T-cell (primary cell): ENCODE data around the gene EED. TPM values are rescaled to one million over a fixed set of nuclear protein-coding genes. Genes with fewer than 3 reads are reported as not detected.

Source experiments
- ATAC-seq, 4 experiments: fragments of 200-7000 bp in 3 of 4; fragments of 150-1000 bp in 1 of 4; cut with Tn5 transposase; replicated peaks in 1 of 4; 1 replicate in 3 of 4; 2 replicates in 1 of 4; pipeline ENCODE4 v1.10.0; 2021; ENCODE audit warnings: moderate library complexity in 3 of 4, mild to moderate bottlenecking in 2 of 4, moderate number of reproducible peaks in 1 of 4
- CTCF ChIA-PET, 2 donors: fragments of 300-600 bp; sonication (Branson Sonifier 250); formaldehyde crosslinking; loops; one replicate each; lab custom pipeline; 2022; ENCODE audit warnings: antibody characterized with exemption in 2 of 2; lab: Charles Lee
- POLR2A ChIA-PET, 2 donors: fragments of 300-600 bp; sonication (Branson Sonifier 250); formaldehyde crosslinking; loops; one replicate each; lab custom pipeline; 2022; ENCODE audit warnings: antibody characterized with exemption in 2 of 2; lab: Charles Lee
- DNase-seq, 35 experiments: peaks; one replicate each; pipeline versions ENCODE4 v3.0.0 to v3.0.0-alpha.2; 2013 to 2023
- H3K27ac ChIP-seq: one replicate; pipeline ENCODE4 v1.5.1; 2013; ENCODE audit warnings: low read length
- H3K27me3 ChIP-seq, 2 experiments: replicated peaks in 1 of 2; 1 replicate in 1 of 2; 2 replicates in 1 of 2; pipeline versions ENCODE4 v1.6.1 to v1.7.0; 2013; ENCODE audit warnings: low read length in 1 of 2, mixed read lengths in 1 of 2; ENCODE audit not compliant: control insufficient read depth in 2 of 2, insufficient read depth in 2 of 2; ENCODE audit errors: extremely low read depth in 1 of 2
- H3K36me3 ChIP-seq, 2 donors: 1 replicate in 1 of 2; 2 replicates in 1 of 2; pipeline versions ENCODE4 v1.6.1 to v1.7.0; 2013; ENCODE audit warnings: low read length in 1 of 2; ENCODE audit not compliant: control insufficient read depth in 2 of 2, insufficient read depth in 1 of 2; ENCODE audit errors: extremely low read depth in 1 of 2
- H3K4me1 ChIP-seq, 2 experiments: 1 replicate in 1 of 2; 2 replicates in 1 of 2; pipeline versions ENCODE4 v1.6.1 to v1.7.0; 2013; ENCODE audit warnings: low read length in 2 of 2, mixed read lengths in 1 of 2; ENCODE audit not compliant: insufficient read depth in 2 of 2, control insufficient read depth in 1 of 2; ENCODE audit errors: extremely low read depth in 1 of 2
- H3K4me3 ChIP-seq, 2 donors: 1 replicate in 1 of 2; 2 replicates in 1 of 2; pipeline versions ENCODE4 v1.5.1 to v1.7.0; 2013; ENCODE audit warnings: mild to moderate bottlenecking in 2 of 2, low read length in 1 of 2, moderate library complexity in 1 of 2; ENCODE audit not compliant: control insufficient read depth in 1 of 2; ENCODE audit errors: extremely low read depth in 1 of 2
- H3K9me3 ChIP-seq: 2 replicates; pipeline ENCODE4 v1.7.0; 2013
- H3K27ac Mint-ChIP-seq, 2 donors: one replicate each; pipeline ENCODE4 v1.8.0; 2020 to 2021; ENCODE audit warnings: mild to moderate bottlenecking in 2 of 2, mixed read lengths in 2 of 2
- H3K27me3 Mint-ChIP-seq, 2 donors: one replicate each; pipeline ENCODE4 v1.8.0; 2021 to 2022; ENCODE audit warnings: mixed read lengths in 2 of 2
- H3K36me3 Mint-ChIP-seq: one replicate; pipeline ENCODE4 v1.8.0; 2021; ENCODE audit warnings: mixed read lengths
- H3K4me1 Mint-ChIP-seq, 3 donors: one replicate each; pipeline ENCODE4 v1.8.0; 2020 to 2022; ENCODE audit warnings: mixed read lengths in 3 of 3, mild to moderate bottlenecking in 1 of 3
- H3K4me3 Mint-ChIP-seq, 3 donors: one replicate each; pipeline ENCODE4 v1.8.0; 2020 to 2022; ENCODE audit warnings: mild to moderate bottlenecking in 3 of 3, mixed read lengths in 3 of 3, moderate library complexity in 3 of 3
- H3K9me3 Mint-ChIP-seq, 3 donors: one replicate each; pipeline ENCODE4 v1.8.0; 2020 to 2022; ENCODE audit warnings: mixed read lengths in 3 of 3
- WGBS: methylation state at CpG from one replicate; pipeline ENCODE4 v1.1.5; 2013; ENCODE audit warnings: missing lambda C conversion rate; ENCODE audit not compliant: insufficient coverage; 5-methylcytosine and 5-hydroxymethylcytosine counted together
- total RNA-seq, 35 experiments: library from RNA in 6 of 35; stranded (reverse) in 6 of 35; fragments of 120-200 nt in 1 of 35; gene quantifications; one replicate each; pipeline versions ENCODE4 v1.2.1 to v1.2.4 and lab custom pipeline; 2013 to 2026

EED gene
- total RNA-seq, 5 donors from 2014 or later (not counting 1 experiment from before 2014, with no cell fraction given) = 31.6 to 37.6 (median 35.7) TPM

DNA sequence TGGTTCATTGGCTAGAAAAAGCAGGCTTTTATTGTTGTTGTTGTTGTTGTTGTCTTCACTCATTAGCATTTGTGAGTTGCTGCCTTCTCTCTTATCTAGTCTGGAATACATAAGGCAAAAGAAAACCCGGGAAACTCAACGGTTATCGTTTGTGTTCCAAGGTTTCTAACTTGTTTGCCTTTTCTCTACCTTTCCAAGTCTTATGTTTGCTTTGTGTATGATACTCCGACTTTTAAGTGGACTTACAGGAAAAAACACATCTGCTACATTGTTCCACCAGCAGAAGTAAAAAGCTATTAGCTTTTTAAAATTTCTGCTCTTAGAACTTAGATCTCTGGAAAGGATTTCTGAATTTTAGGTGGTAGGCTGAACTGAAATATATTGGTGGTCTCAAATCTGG lies 30.4 kb downstream of the EED start:
- H3K9me3 ChIP-seq = no peaks in the 10 kb centered on the region
- Mint-ChIP-seq H3K27me3 (no peaks in the 10 kb centered on the region), H3K27ac (no peak overlapping the region), H3K4me1 (peaks cover 29 to 38% (median 38%) of the 10 kb centered on the region in 3 donors), H3K4me3 (no peak overlapping the region), H3K36me3 (peaks cover 75% of the 10 kb centered on the region), H3K9me3 (peaks cover 0 to 4% (median 0%) of the 10 kb centered on the region in 3 donors)
- H3K27me3 ChIP-seq = no peaks in the 10 kb centered on the region
- no CpG with 5 or more reads among the region's 4 CpGs for WGBS
- ChIA-PET POLR2A (no interaction called here), CTCF (interaction anchor here in 1 of 2 donors (1.0 kb wide), 1 partner anchor 9 kb away, joined by 4 read pairs; no protein-coding TSS in a partner anchor)
- peaks cover 0 to 5% of the 10 kb centered on the region in 2 experiments for H3K4me1 ChIP-seq
- ATAC-seq = no peak
- H3K4me3 ChIP-seq = no peak overlapping the region
- H3K36me3 ChIP-seq = peaks cover 3 to 52% of the 10 kb centered on the region in 2 donors
- no peak for DNase-seq
- H3K27ac ChIP-seq = no peak overlapping the region

DNA sequence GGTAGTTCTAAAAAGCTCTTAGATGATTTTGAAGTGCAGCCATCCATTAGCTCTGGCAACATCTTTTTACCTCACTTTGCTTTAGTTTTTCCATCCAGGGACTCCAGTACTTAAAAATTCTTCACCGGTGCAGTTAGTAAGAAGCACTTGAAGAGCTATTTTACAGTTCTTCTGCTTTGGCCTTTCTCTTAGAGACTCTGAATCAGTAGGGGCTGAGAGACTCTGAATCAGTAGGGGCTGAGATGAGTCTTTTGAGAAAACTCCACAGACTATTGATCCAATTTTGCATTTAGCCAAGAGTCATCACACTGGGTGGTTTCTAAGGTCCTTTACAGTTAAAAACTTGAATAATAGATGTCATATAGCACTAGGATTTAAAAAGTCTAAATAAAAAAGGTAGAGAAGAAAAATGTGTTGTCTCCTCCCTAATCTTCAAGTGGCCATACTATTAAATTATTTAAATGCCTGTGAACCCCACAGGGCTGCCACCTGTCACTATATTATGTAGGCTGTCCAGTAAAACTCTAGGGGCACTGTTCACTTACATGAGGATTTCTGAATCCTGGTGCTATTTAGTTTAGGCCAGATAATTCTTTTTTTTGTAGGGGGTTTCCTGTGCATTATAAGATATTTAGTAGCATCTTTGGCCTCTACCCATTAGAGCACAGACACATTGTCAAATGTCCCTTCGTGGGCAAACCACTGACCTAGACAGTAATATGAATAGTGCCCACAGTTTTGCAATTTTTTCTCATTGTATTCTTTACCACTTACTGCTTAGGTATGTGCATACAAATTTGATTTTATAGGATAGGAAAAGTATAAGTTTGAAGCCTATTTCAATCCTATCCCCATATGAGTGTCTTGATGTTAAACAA lies 31.2 kb downstream of the EED start:
- ChIA-PET POLR2A (no interaction called here), CTCF (interaction anchor here in 1 of 2 donors (1.0 kb wide), 1 partner anchor 10 kb away, joined by 4 read pairs; no protein-coding TSS in a partner anchor)
- no peaks in the 10 kb centered on the region for H3K9me3 ChIP-seq
- DNase-seq (no peak), ATAC-seq (no peak)
- H3K27me3 Mint-ChIP-seq = no peaks in the 10 kb centered on the region
- peaks cover 0 to 5% of the 10 kb centered on the region in 2 experiments for H3K4me1 ChIP-seq
- H3K27me3 ChIP-seq = no peaks in the 10 kb centered on the region
- no peak overlapping the region for H3K4me3 Mint-ChIP-seq
- no peak overlapping the region for H3K4me3 ChIP-seq
- peaks cover 27 to 36% (median 31%) of the 10 kb centered on the region in 3 donors for H3K4me1 Mint-ChIP-seq
- peaks cover 3 to 54% of the 10 kb centered on the region in 2 donors for H3K36me3 ChIP-seq
- H3K27ac Mint-ChIP-seq = no peak overlapping the region
- peaks cover 0 to 4% (median 0%) of the 10 kb centered on the region in 3 donors for H3K9me3 Mint-ChIP-seq
- 80% methylated on average over 1 of the region's 2 CpGs for WGBS
- no peak overlapping the region for H3K27ac ChIP-seq
- H3K36me3 Mint-ChIP-seq = peaks cover 75% of the 10 kb centered on the region

DNA sequence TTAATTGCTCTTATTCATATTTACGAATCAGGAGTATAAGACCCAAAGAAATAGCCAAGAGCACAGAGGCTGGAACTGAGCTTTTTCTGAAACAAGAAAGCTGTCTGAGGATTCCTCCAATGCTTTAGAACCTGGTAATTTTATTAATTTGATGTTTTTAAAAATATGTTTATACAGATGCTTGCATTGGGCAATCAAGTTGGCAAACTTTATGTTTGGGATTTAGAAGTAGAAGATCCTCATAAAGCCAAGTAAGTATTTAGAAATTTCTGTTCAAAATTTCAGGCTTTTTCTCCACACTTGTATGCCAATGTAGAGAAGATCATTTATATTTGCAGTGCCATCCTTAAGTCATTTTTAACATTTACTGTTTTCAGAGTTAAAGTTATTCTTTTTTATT lies 33.2 kb downstream of the EED start:
- ATAC-seq (no peak), DNase-seq (no peak)
- Histone ChIP-seq H3K4me1 (peaks cover 0 to 5% of the 10 kb centered on the region in 2 experiments), H3K4me3 (no peak overlapping the region), H3K9me3 (no peaks in the 10 kb centered on the region), H3K36me3 (peaks cover 3 to 54% of the 10 kb centered on the region in 2 donors), H3K27me3 (no peaks in the 10 kb centered on the region), H3K27ac (no peak overlapping the region)
- ChIA-PET POLR2A (no interaction called here), CTCF (no interaction called here)
- H3K27ac Mint-ChIP-seq = no peak overlapping the region
- WGBS = no CpG with 5 or more reads among the region's 1 CpG
- no peak overlapping the region for H3K4me3 Mint-ChIP-seq
- no peaks in the 10 kb centered on the region for H3K27me3 Mint-ChIP-seq
- H3K4me1 Mint-ChIP-seq = peaks cover 11 to 39% (median 26%) of the 10 kb centered on the region in 3 donors
- peaks cover 0 to 4% (median 0%) of the 10 kb centered on the region in 3 donors for H3K9me3 Mint-ChIP-seq
- peaks cover 70% of the 10 kb centered on the region for H3K36me3 Mint-ChIP-seq

DNA sequence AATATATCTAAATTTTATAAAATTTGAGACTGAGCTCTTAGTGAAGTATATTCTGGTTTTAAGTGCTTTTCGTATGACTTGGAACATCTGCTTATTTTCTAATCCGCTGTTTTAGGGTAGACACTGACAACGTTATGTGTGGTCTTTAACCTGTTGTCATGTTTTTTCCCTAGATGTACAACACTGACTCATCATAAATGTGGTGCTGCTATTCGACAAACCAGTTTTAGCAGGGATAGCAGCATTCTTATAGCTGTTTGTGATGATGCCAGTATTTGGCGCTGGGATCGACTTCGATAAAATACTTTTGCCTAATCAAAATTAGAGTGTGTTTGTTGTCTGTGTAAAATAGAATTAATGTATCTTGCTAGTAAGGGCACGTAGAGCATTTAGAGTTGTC lies 33.7 kb downstream of the EED start:
- no peaks in the 10 kb centered on the region for H3K9me3 ChIP-seq
- DNase-seq (no peak), ATAC-seq (no peak)
- H3K27ac ChIP-seq = no peak overlapping the region
- Mint-ChIP-seq H3K27ac (no peak overlapping the region), H3K4me3 (no peak overlapping the region), H3K27me3 (no peaks in the 10 kb centered on the region), H3K36me3 (peaks cover 67% of the 10 kb centered on the region), H3K9me3 (peaks cover 0 to 4% (median 0%) of the 10 kb centered on the region in 3 donors), H3K4me1 (peaks cover 8 to 39% (median 26%) of the 10 kb centered on the region in 3 donors)
- H3K4me1 ChIP-seq = peaks cover 0 to 5% of the 10 kb centered on the region in 2 experiments
- no peaks in the 10 kb centered on the region for H3K27me3 ChIP-seq
- H3K36me3 ChIP-seq = peaks cover 3 to 50% of the 10 kb centered on the region in 2 donors
- ChIA-PET POLR2A (no interaction called here), CTCF (interaction anchor here in 1 of 2 donors (0.9 to 1.5 kb wide), 2 partner anchors 237 to 364 kb away, joined by 3 read pairs; no protein-coding TSS in a partner anchor)
- 100% methylated on average over 2 of the region's 8 CpGs for WGBS
- H3K4me3 ChIP-seq = no peak overlapping the region

DNA sequence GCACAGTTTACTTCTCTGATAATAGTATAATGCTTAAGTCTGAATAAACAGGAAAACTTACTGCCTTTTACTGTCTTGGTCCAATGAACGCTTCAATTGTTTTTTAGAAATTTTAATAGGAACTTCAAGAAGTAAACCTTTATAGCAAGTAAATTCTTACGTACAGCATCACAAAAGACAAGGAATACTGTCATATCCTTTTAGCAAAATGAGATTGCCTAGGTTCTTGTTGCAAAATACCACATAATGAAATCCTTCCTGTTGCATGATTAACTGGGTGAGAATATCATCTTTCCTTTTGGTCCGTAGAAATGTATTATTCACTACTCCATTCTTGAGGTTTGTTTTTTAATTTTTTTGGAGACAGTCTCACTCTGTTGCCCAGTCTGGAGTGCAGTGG lies 35.2 kb downstream of the EED start:
- DNase-seq = no peak
- Mint-ChIP-seq H3K4me1 (peaks cover 8 to 26% (median 22%) of the 10 kb centered on the region in 3 donors), H3K4me3 (no peak overlapping the region), H3K27ac (no peak overlapping the region), H3K9me3 (peaks cover 0 to 4% (median 0%) of the 10 kb centered on the region in 3 donors), H3K27me3 (no peaks in the 10 kb centered on the region), H3K36me3 (peaks cover 62% of the 10 kb centered on the region)
- ChIA-PET CTCF (no interaction called here), POLR2A (no interaction called here)
- Histone ChIP-seq H3K27ac (no peak overlapping the region), H3K27me3 (no peaks in the 10 kb centered on the region), H3K9me3 (no peaks in the 10 kb centered on the region), H3K36me3 (peaks cover 3 to 45% of the 10 kb centered on the region in 2 donors), H3K4me3 (no peak overlapping the region), H3K4me1 (no peaks in the 10 kb centered on the region)
- no peak for ATAC-seq
- no CpG with 5 or more reads among the region's 3 CpGs for WGBS

DNA sequence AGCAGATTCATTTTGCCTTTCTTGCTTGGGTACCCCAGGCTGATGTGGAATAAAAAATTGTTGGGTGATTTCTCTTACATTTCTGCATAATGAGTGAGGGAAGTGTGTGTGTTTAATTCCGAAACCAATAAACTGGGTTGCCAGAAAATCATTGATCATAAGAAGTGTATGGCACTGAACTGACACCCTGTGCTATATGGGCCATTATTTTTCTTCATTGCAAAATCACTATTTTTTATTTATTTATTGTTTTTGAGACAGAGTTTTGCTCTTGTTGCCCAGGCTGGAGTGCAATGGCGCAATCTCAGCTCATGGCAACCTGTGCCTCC lies 42.9 kb downstream of the EED start:
- Mint-ChIP-seq H3K27me3 (no peaks in the 10 kb centered on the region), H3K36me3 (peaks cover 8% of the 10 kb centered on the region), H3K4me1 (peaks cover 15 to 41% (median 25%) of the 10 kb centered on the region in 3 donors), H3K4me3 (no peak overlapping the region), H3K9me3 (no peaks in the 10 kb centered on the region), H3K27ac (peak overlapping the region; percentile 53 to 54)
- H3K4me3 ChIP-seq = no peak overlapping the region
- peaks cover 0 to 15% of the 10 kb centered on the region in 2 experiments for H3K4me1 ChIP-seq
- no peaks in the 10 kb centered on the region for H3K27me3 ChIP-seq
- peaks cover 0 to 3% of the 10 kb centered on the region in 2 donors for H3K36me3 ChIP-seq
- WGBS = 90% methylated on average over 1 of the region's 2 CpGs
- ChIA-PET POLR2A (interaction anchor here in 1 of 2 donors (0.6 kb wide), 2 partner anchors 296 to 667 kb away, joined by 3 to 6 read pairs; no protein-coding TSS in a partner anchor), CTCF (no interaction called here)
- DNase-seq (no peak), ATAC-seq (no peak)
- no peak overlapping the region for H3K27ac ChIP-seq
- no peaks in the 10 kb centered on the region for H3K9me3 ChIP-seq
